ENCODE data around the gene TNFRSF25.
"Not testable (repeated sequence)": the region's sequence is repeated elsewhere in the genome, so short reads cannot be mapped to it uniquely, and the experiment has no call there.

The TNFRSF25 gene

GRCh38 chr1:6497215-6497866, 31.4 kb upstream of the TNFRSF25 start:
- no peaks in the 10 kb centered on the region for H3K36me3 Mint-ChIP-seq
- peaks cover 61% of the 10 kb centered on the region for H3K27me3 Mint-ChIP-seq
- H3K4me1 Mint-ChIP-seq, result peaks cover 32% of the 10 kb centered on the region
- H3K4me3 Mint-ChIP-seq, result peak overlapping the region; percentile 72
- no peak overlapping the region for H3K27ac Mint-ChIP-seq
- peak; percentile 76 for DNase-seq
- CTCF ChIA-PET, result interaction anchor here (1.2 kb wide), 1 partner anchor 150 kb away, joined by 3 read pairs; no protein-coding TSS in a partner anchor
- H3K9me3 Mint-ChIP-seq, result no peaks in the 10 kb centered on the region

GRCh38 chr1:6496890-6497214, 30.9 kb upstream of the TNFRSF25 start:
- Mint-ChIP-seq H3K4me1 (peaks cover 36% of the 10 kb centered on the region), H3K4me3 (peak overlapping the region; percentile 50)
- CTCF ChIA-PET, result no interaction called here

GRCh38 chr1:6496365-6496721, 30.4 kb upstream of the TNFRSF25 start:
- Mint-ChIP-seq H3K27me3 (peaks cover 57% of the 10 kb centered on the region), H3K4me1 (peaks cover 41% of the 10 kb centered on the region), H3K9me3 (no peaks in the 10 kb centered on the region), H3K36me3 (no peaks in the 10 kb centered on the region), H3K4me3 (peak overlapping the region; percentile 50), H3K27ac (no peak overlapping the region)
- CTCF ChIA-PET, result interaction anchor here (1.4 to 1.7 kb wide), 2 partner anchors 73 to 150 kb away, joined by 4 read pairs; no protein-coding TSS in a partner anchor
- no peak for DNase-seq

More at GRCh38 chr1:6496890-6497214, 30.9 kb upstream of the TNFRSF25 start:
- Mint-ChIP-seq H3K9me3 (no peaks in the 10 kb centered on the region), H3K36me3 (no peaks in the 10 kb centered on the region), H3K27ac (no peak overlapping the region), H3K27me3 (peaks cover 61% of the 10 kb centered on the region)
- no peak for DNase-seq

GRCh38 chr1:6495540-6496364, 29.8 kb upstream of the TNFRSF25 start:
- CTCF ChIA-PET, result interaction anchor here (1.4 to 1.7 kb wide), 2 partner anchors 72 to 151 kb away, joined by 4 read pairs; no protein-coding TSS in a partner anchor
- H3K4me3 Mint-ChIP-seq, result peak overlapping the region; percentile 50
- H3K27ac Mint-ChIP-seq, result no peak overlapping the region

GRCh38 chr1:6495041-6495441, 29.1 kb upstream of the TNFRSF25 start:
- CTCF ChIA-PET, result interaction anchor here (1.4 to 1.7 kb wide), 2 partner anchors 72 to 152 kb away, joined by 4 read pairs; no protein-coding TSS in a partner anchor
- peaks cover 44% of the 10 kb centered on the region for H3K27me3 Mint-ChIP-seq
- no peaks in the 10 kb centered on the region for H3K36me3 Mint-ChIP-seq
- H3K4me3 Mint-ChIP-seq, result no peak overlapping the region
- no peak overlapping the region for H3K27ac Mint-ChIP-seq
- no peak for DNase-seq
- no peaks in the 10 kb centered on the region for H3K9me3 Mint-ChIP-seq
- peaks cover 44% of the 10 kb centered on the region for H3K4me1 Mint-ChIP-seq

More at GRCh38 chr1:6495540-6496364, 29.8 kb upstream of the TNFRSF25 start:
- no peaks in the 10 kb centered on the region for H3K36me3 Mint-ChIP-seq
- DNase-seq, result no peak
- H3K4me1 Mint-ChIP-seq, result peaks cover 44% of the 10 kb centered on the region
- H3K9me3 Mint-ChIP-seq, result no peaks in the 10 kb centered on the region
- H3K27me3 Mint-ChIP-seq, result peaks cover 51% of the 10 kb centered on the region

GRCh38 chr1:6494627-6495026, 28.7 kb upstream of the TNFRSF25 start:
- Mint-ChIP-seq H3K27me3 (peaks cover 41% of the 10 kb centered on the region), H3K4me3 (no peak overlapping the region), H3K36me3 (no peaks in the 10 kb centered on the region), H3K27ac (no peak overlapping the region), H3K4me1 (peaks cover 44% of the 10 kb centered on the region), H3K9me3 (no peaks in the 10 kb centered on the region)
- no peak for DNase-seq
- CTCF ChIA-PET, result interaction anchor here (1.4 to 1.7 kb wide), 2 partner anchors 71 to 152 kb away, joined by 4 read pairs; no protein-coding TSS in a partner anchor

- DNase-seq, H3K9me3 Mint-ChIP-seq, H3K27ac Mint-ChIP-seq, H3K36me3 Mint-ChIP-seq, H3K4me3 Mint-ChIP-seq: not testable (repeated sequence)
- CTCF ChIA-PET, result interaction anchor here (0.7 kb wide), 1 partner anchor 66 kb away, joined by 3 read pairs; no protein-coding TSS in a partner anchor
- peaks cover 44% of the 10 kb centered on the region for H3K4me1 Mint-ChIP-seq
- H3K27me3 Mint-ChIP-seq, result peaks cover 33% of the 10 kb centered on the region
Observed at GRCh38 chr1:6493834-6494223, 27.9 kb upstream of the TNFRSF25 start.

GRCh38 chr1:6491966-6492365, 26.0 kb upstream of the TNFRSF25 start:
- CTCF ChIA-PET, result interaction anchor here (0.9 to 1.9 kb wide), 4 partner anchors 63 to 154 kb away, joined by 3 to 6 read pairs (median 3); partner anchors contain the start of genes NOL9 and TAS1R1
- H3K27me3 Mint-ChIP-seq, result peaks cover 33% of the 10 kb centered on the region
- H3K9me3 Mint-ChIP-seq, result no peaks in the 10 kb centered on the region
- peak overlapping the region; percentile 74 for H3K4me3 Mint-ChIP-seq
- no peaks in the 10 kb centered on the region for H3K36me3 Mint-ChIP-seq
- H3K27ac Mint-ChIP-seq, result no peak overlapping the region
- H3K4me1 Mint-ChIP-seq, result peaks cover 36% of the 10 kb centered on the region
- DNase-seq, result no peak

GRCh38 chr1:6491480-6491962, 25.5 kb upstream of the TNFRSF25 start, which contains the start of gene PLEKHG5:
Gene PLEKHG5, minus strand, starts transcription at chr1:6491667. Its CDS starts 14,096 bp downstream, at chr1:6477571.
- Mint-ChIP-seq H3K27me3 (peaks cover 32% of the 10 kb centered on the region), H3K27ac (peak within 1 kb of the TSS; percentile 82), H3K4me3 (peak within 1 kb of the TSS; percentile 74), H3K9me3 (no peaks in the 10 kb centered on the region), H3K36me3 (no peaks in the 10 kb centered on the region), H3K4me1 (peaks cover 37% of the 10 kb centered on the region)
- CTCF ChIA-PET, result interaction anchor here (0.7 to 2.2 kb wide), 9 partner anchors 20 to 140 kb away, joined by 3 to 9 read pairs (median 5); partner anchors contain the start of genes KLHL21, NOL9 and TAS1R1
- no peak for DNase-seq

- Mint-ChIP-seq H3K27ac (peak overlapping the region; percentile 82), H3K27me3 (peaks cover 32% of the 10 kb centered on the region), H3K9me3 (no peaks in the 10 kb centered on the region), H3K4me1 (peaks cover 39% of the 10 kb centered on the region), H3K4me3 (peak overlapping the region; percentile 74), H3K36me3 (no peaks in the 10 kb centered on the region)
- CTCF ChIA-PET, result interaction anchor here (0.7 to 4.0 kb wide), 14 partner anchors 18 to 141 kb away, joined by 3 to 18 read pairs (median 5); partner anchors contain the start of genes KLHL21, NOL9 and TAS1R1
- DNase-seq, result no peak
Observed at GRCh38 chr1:6491081-6491449, 25.1 kb upstream of the TNFRSF25 start.

GRCh38 chr1:6490181-6491080, 24.5 kb upstream of the TNFRSF25 start:
- Mint-ChIP-seq H3K4me3 (peak overlapping the region; percentile 74), H3K27ac (peak overlapping the region; percentile 82), H3K36me3 (no peaks in the 10 kb centered on the region), H3K4me1 (peaks cover 35% of the 10 kb centered on the region), H3K9me3 (no peaks in the 10 kb centered on the region), H3K27me3 (peaks cover 32% of the 10 kb centered on the region)
- CTCF ChIA-PET, result interaction anchor here (0.7 to 4.0 kb wide), 24 partner anchors 9 to 142 kb away, joined by 3 to 18 read pairs (median 4); partner anchors contain the start of genes KLHL21, NOL9, TAS1R1 and TNFRSF25
- peak; percentile 78 for DNase-seq

GRCh38 chr1:6489799-6490180, 23.8 kb upstream of the TNFRSF25 start:
- peak; percentile 85 for DNase-seq
- Mint-ChIP-seq H3K4me1 (peaks cover 35% of the 10 kb centered on the region), H3K9me3 (no peaks in the 10 kb centered on the region), H3K27ac (peak overlapping the region; percentile 82), H3K27me3 (peaks cover 32% of the 10 kb centered on the region), H3K36me3 (no peaks in the 10 kb centered on the region), H3K4me3 (peak overlapping the region; percentile 74)
- CTCF ChIA-PET, result interaction anchor here (0.7 to 4.0 kb wide), 17 partner anchors 9 to 243 kb away, joined by 3 to 18 read pairs (median 5); partner anchors contain the start of genes KLHL21 and TNFRSF25

GRCh38 chr1:6489383-6489765, 23.4 kb upstream of the TNFRSF25 start:
- Mint-ChIP-seq H3K9me3 (no peaks in the 10 kb centered on the region), H3K4me3 (peak overlapping the region; percentile 74), H3K4me1 (peaks cover 33% of the 10 kb centered on the region), H3K27me3 (peaks cover 36% of the 10 kb centered on the region), H3K27ac (no peak overlapping the region), H3K36me3 (no peaks in the 10 kb centered on the region)
- CTCF ChIA-PET, result interaction anchor here (0.7 to 4.4 kb wide), 16 partner anchors 9 to 242 kb away, joined by 3 to 43 read pairs (median 6); partner anchors contain the start of genes KLHL21 and TNFRSF25
- DNase-seq, result no peak
